A549 (cell line): ENCODE data around the gene CHMP1B.

ENCODE experiments used
- CBX8 ChIP-seq: fragments of 200-600 bp; sonication (generic); IDR thresholded peaks from 2 replicates; pipeline ENCODE4 v1.6.1; 2016
- CHD4 ChIP-seq: fragments of 200-600 bp; sonication (generic); IDR thresholded peaks from 2 replicates; pipeline ENCODE4 v1.6.1; 2016; ENCODE audit warnings: antibody characterized with exemption, mild to moderate bottlenecking, borderline replicate concordance
- CTCF ChIP-seq: fragments of >200 bp; sonication (Bioruptor Twin); formaldehyde crosslinking; IDR thresholded peaks from 3 replicates; pipeline ENCODE4 v1.5.1; 2016
- EHMT2 ChIP-seq: fragments of 200-600 bp; sonication (generic); IDR thresholded peaks from 2 replicates; pipeline ENCODE4 v1.6.1; 2016; ENCODE audit warnings: antibody characterized with exemption, low read depth, mild to moderate bottlenecking, moderate library complexity
- EP300 ChIP-seq, 2 experiments: fragments of >200 bp; sonication (Bioruptor Twin); formaldehyde crosslinking; IDR thresholded peaks; 2 replicates in 1 of 2; 3 replicates in 1 of 2; pipeline ENCODE4 v1.6.1; 2016 to 2017
- FOXS1 ChIP-seq: fragments of 250-450 bp; sonication (Bioruptor Pico); IDR thresholded peaks from 2 replicates; pipeline ENCODE4 v1.5.0; 2020; ENCODE audit warnings: mild to moderate bottlenecking, moderate library complexity
- MAX ChIP-seq: IDR thresholded peaks from 2 replicates; pipeline ENCODE4 v1.6.1; 2012
- POLR2A ChIP-seq: IDR thresholded peaks from 2 replicates; pipeline ENCODE4 v1.6.1; 2012; ENCODE audit warnings: mild to moderate bottlenecking, low read length
- RCOR1 ChIP-seq: fragments of 150-350 bp; IDR thresholded peaks from 2 replicates; pipeline ENCODE4 v1.6.1; 2014; ENCODE audit warnings: antibody characterized with exemption, low read length, low read depth
- SMC3 ChIP-seq: fragments of >200 bp; sonication (Bioruptor Twin); formaldehyde crosslinking; IDR thresholded peaks from 3 replicates; pipeline ENCODE4 v1.6.1; 2018; ENCODE audit warnings: inconsistent platforms

GRCh38 chr18:11865071-11865470 lies 13.9 kb downstream of the CHMP1B start:
- TF ChIP-seq CTCF (no peak), MAX (no peak), POLR2A (no peak), CHD4 (no peak), RCOR1 (no peak), FOXS1 (no peak), EHMT2 (no peak), CBX8 (no peak), SMC3 (no peak), EP300 (IDR thresholded peaks at IDR 0.05) (no peak)
